Myocyte (in vitro differentiated cells): ENCODE results near the gene SNHG17. TPM values are rescaled to one million over a fixed set of nuclear protein-coding genes. Genes with fewer than 3 reads are reported as not detected.
"Not testable (repeated sequence)": the region's sequence is repeated elsewhere in the genome, so short reads cannot be mapped to it uniquely, and the experiment has no call there.

Source experiments
- DNase-seq: peaks from one replicate; pipeline ENCODE4 v3.0.0-alpha.2; 2012; ENCODE audit warnings: low read depth
- polyA plus RNA-seq: library from polyadenylated mRNA; unstranded; fragments of >200 nt; gene quantifications from one replicate; pipeline ENCODE4 v1.2.1, GENCODE V29; 2012; ENCODE audit warnings: missing spikeins
- total RNA-seq: library from RNA; depleted of rRNA; stranded (reverse); fragments of >200 nt; gene quantifications from 2 replicates; pipeline ENCODE4 v1.2.3, GENCODE V29; 2014

SNHG17 gene
- 3.2 and 3.4 TPM in 2 replicates for total RNA-seq
- 18.9 TPM for polyA plus RNA-seq

GRCh38 chr20:38434770-38435554 is at the start of gene SNHG17:
SNHG17 (minus strand) TSS chr20:38435328.
- DNase-seq = peak; percentile 94

DNA sequence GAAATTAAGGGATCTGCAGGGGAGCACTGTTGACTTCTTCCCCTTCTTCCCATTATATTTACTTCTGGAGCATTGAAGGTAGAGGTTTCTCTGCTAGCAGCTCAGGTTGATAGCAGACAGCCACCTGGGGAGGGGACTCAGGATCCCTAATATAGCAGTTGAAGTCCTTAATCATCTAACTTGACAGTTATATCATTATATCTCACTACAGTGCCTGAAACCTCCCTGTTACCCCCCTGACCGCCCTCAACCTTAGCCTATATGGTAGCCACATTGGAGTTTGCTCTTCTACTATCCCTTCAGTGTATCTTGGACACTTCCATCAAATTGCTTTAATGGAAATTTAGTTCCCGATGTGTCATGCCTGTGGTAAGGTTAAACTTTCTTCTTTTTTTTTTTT is 44.5 kb upstream of the SNHG17 start:
- DNase-seq = no peak

GRCh38 chr20:38477747-38478146 is 42.6 kb upstream of the SNHG17 start:
- DNase-seq = no peak

DNA sequence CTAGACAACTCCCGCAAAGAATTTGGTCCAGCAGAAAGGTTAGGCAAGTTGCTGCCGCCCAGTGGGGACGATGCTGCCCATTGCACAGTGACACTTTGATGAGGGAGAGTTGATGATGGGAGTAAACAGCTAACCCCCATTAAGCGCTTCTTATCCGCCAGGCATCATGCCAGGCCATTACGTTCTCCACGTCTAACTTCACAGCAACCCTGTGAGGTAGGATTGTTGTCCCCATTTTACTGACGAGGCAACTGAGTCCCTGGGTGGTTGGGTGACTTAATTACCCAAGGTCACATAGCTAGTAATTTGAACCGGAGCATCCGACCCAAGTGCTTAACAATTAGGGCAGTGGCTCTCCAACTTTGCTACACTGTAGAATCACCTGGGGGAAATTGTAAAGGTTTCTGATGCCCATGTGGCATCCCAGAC is 38.3 kb upstream of the SNHG17 start:
- DNase-seq = no peak

DNA sequence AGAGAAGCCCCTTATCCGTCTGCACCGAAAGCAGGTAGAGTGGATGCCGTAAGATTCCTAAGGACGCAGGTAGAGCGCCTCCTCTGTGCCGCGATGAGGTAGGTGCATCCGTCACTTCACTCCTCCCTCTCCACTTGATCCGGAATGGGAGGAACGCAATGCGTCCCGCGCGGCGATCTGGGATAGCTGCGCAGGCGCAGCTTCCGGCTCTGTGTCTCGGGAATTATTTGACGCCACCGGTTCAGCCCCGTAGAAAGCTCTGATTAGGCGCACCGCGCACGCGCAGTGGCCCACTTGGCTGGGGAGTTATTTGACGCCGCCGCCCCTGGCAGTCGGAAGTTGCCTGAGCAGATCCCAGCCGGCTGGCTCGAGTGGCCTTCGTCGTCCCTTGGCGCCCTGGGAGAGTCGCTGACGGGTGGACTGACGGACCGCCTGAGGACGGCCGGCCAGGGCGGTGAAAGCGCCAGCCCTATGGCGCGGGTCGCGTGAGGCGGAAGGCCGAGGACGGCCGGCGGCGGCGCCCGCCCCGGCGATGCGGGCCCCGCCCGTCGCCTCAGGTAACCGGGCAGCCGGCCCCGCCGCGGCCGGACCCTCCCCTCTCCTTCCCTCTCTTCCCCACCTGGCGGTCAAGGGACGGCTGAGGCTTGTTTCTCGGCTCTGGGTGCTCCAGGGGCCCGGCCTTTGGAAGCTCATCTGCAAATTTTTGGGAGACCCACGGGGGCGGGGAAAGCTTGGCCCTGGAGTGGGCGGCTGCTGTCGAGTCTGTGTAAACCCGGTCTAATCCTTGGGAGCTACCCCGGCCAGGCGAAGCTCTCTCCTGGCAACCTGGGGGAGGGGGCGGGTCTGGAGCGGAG is 37.6 kb upstream of the SNHG17 start, which contains the start of gene RALGAPB:
TSS of gene RALGAPB (plus strand) at position 331 of the 854 bp plus-strand sequence. CDS start 15,590 bp downstream, outside the sequence.
- peak; percentile 99 for DNase-seq

DNA sequence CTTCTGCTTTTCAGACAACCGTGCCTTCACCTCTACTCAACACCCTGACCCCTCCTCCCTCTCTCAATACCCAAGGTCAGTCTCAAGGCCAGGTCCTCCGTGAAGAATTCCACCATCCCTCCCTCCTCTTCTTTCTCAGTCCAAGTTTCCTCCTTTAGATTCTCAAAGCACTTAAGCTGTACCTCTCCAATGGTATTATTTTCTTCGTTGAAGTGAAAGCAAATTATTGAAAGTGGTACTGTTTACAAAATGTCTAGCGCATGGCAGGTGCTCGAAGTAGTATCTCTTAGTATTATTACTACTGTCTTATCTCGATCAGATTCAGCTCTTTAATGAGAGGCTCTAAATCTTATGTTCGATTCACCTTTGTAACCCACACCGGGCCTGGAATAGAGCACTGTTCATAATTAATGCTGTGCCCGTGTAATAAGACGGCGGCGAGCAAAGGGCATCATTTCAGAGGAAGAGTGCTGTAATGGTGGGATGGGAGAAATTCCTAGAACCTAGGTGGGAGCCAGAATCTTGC is 36.9 kb upstream of the SNHG17 start:
- DNase-seq = no peak

DNA sequence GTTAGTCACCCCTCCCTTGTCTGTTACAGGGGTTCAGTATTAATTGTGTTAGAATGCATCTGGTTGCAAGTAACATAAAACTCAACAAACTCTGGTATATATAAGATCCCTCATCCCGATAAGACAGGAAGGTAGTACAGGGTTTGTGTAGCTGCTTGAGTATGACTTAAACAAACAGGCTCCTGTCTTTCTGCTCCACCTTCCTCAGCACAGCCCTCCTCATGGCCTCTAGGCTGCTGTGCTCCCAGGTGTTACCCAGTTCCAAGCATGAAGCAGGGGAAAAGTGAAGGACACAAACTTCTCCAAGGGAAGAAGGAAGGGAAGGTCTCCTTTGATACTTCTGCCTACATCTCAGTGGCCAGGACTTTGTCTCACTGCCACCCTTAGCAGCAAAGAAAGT is 36.1 kb upstream of the SNHG17 start:
- no peak for DNase-seq

DNA sequence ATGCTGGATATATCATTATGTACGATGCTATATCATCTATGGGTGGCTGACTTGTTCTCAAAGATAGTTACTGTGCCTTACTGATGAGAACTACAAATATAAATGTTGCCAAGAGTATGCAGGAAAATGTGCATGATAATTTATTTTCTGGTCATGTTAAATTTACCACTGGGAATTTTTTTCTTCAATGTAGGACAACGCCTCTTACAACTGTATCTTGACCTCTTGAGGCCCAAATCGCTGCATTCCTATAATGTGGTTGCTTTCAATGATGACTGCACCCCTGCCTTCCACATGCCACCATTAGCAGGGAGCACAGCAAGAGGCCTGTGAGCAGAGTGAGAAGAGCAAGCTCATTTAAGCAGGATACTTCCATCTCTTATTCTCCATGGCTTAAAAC is 31.9 kb upstream of the SNHG17 start:
- no peak for DNase-seq

DNA sequence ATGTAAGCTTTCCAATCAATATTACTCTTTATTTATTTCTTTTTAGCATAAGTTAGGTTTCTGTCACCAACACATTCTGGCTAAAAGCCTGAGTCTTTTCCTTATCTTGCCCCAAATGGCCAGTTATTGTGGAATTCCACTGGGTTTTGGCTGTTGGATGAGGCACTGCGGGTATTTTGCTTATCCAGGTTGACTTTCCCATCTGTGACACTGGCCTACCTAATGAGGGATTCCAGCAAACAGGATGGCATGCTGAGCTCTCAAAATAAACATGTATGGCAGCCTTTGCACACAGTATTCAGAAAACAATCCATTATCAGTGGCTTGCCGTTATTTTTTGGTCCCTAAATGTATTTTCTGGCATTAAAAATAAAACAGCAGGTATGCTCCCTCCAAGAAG is 31.0 kb upstream of the SNHG17 start:
- DNase-seq = no peak

- DNase-seq = not testable (repeated sequence)
Observed at GRCh38 chr20:38461569-38461968, 26.4 kb upstream of the SNHG17 start.

DNA sequence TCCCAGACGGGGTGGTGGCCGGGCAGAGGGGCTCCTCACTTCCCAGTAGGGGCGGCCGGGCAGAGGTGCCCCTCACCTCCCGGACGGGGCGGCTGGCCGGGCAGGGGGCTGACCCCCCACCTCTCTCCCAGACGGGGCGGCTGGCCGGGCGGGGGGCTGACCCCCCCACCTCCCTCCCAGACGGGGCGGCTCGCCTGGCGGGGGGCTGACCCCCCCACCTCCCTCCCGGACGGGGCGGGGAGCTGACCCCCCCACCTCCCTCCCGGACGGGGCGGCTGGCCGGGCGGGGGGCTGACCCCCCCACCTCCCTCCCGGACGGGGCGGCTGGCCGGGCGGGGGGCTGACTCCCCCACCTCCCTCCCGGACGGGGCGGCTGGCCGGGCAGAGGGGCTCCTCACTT is 26.0 kb upstream of the SNHG17 start:
- DNase-seq = not testable (repeated sequence)

- not testable (repeated sequence) for DNase-seq
Observed at GRCh38 chr20:38460631-38461030, 25.5 kb upstream of the SNHG17 start.

- peak; percentile 61 for DNase-seq
Observed at GRCh38 chr20:38460040-38460623, 25.0 kb upstream of the SNHG17 start.

DNA sequence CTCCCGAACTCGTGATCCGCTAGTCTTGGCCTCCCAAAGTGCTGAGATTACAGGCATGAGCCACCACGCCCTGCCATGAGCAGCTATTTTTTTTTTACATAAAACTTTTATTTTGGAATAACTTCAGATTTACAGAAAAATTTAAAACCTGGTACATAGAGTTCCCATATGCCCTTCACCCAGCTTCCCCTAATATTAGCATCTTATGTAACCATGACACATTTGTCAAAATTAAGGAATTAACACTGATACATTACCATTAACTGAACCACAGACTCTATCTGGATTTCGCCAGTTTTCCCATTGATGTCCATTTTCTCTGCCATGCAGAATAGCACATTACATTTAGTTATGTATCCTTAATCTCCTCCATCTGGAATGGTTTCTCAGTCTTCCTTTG is 23.2 kb upstream of the SNHG17 start:
- DNase-seq = no peak

DNA sequence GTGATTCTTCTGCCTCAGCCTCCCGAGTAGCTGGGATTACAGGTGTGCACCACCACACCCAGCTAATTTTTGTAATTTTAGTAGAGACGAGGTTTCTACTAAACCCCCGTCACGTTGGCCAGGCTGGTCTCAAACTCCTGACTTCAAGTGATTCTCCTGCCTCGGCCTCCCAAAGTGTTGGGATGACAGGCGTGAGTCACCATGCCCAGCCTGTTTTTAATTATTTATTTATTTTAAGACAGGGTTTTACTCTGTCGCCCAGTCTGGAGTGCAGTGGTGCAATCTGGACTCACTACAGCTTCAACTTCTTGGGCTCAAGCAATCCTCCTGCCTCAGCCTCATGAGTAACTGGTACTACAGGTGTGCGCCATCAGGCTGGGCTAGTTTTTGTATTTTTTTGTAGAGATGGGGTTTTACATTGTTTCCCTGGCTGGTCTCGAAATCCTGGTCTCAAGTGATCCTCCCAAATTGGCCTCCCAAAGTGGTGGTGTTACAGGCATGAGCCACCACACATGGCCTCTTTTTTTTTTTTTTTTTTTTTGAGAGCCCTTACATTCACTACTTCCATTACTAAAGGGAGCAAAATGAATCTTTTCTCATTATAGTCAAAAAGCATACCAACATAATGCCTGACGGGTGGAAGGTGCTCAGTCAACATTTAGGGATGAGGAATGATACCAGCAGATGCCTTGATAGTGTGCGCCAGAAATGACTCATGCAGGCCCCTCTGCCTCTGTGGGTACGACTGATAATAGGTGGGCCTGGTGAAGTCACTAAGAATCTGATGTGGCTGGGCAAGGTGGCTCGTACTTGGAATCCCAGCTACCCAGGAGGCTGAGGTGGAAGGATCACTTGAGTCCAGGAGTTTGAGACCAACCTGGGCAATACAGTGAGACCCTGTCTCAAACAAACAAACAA is 19.7 kb upstream of the SNHG17 start:
- no peak for DNase-seq

GRCh38 chr20:38453941-38454340 is 18.8 kb upstream of the SNHG17 start:
- no peak for DNase-seq

GRCh38 chr20:38452880-38453624 is 17.9 kb upstream of the SNHG17 start:
- DNase-seq = no peak

DNA sequence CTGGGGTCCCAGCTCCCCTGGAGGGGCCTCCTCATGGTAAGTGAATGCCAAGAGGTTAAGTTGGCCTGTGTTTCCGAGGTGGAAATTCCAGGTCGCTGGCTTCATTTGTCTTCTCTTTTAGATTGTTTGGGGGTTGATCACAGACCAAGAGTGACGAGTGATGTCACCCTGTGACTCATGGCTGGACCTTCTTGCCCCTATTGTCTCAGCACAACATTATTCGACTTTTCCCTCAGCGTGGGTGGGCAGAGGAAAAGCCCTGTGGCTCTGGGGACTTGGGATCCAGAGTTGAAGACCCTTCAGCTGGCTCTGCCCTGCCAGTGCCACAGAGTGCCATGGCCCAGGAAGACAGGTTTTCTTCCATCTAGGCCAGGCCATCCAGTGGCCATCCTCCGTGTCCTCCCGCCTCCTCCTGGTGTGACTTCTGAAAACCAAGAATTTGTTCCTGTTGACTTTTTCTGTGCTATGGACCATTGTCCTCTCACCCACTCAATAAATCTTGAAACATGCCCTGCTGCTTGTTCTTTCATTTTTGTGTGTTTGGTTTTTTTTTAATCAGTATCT is 15.4 kb upstream of the SNHG17 start:
- peak; percentile 47 for DNase-seq

DNA sequence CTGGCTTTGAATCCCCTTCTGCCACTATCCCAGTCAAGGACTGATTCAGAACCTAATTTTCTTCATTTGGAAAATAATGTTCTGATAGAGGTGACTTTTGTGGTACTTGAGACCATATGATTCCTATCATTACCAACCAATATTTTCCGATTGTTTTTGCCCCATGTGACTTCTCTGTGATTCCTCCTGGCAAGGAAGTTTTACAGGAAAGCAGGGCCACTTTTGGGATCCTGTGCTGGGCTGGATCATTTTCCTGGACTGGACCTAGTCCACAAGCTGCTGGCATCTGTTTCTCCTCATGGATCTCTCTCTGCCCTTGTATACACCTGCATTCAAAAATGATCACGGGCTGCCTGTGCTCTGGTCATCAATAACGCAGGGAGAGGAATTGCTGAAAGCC is 13.9 kb upstream of the SNHG17 start:
- no peak for DNase-seq
